ENCODE data around the gene TMEM59.

DNA sequence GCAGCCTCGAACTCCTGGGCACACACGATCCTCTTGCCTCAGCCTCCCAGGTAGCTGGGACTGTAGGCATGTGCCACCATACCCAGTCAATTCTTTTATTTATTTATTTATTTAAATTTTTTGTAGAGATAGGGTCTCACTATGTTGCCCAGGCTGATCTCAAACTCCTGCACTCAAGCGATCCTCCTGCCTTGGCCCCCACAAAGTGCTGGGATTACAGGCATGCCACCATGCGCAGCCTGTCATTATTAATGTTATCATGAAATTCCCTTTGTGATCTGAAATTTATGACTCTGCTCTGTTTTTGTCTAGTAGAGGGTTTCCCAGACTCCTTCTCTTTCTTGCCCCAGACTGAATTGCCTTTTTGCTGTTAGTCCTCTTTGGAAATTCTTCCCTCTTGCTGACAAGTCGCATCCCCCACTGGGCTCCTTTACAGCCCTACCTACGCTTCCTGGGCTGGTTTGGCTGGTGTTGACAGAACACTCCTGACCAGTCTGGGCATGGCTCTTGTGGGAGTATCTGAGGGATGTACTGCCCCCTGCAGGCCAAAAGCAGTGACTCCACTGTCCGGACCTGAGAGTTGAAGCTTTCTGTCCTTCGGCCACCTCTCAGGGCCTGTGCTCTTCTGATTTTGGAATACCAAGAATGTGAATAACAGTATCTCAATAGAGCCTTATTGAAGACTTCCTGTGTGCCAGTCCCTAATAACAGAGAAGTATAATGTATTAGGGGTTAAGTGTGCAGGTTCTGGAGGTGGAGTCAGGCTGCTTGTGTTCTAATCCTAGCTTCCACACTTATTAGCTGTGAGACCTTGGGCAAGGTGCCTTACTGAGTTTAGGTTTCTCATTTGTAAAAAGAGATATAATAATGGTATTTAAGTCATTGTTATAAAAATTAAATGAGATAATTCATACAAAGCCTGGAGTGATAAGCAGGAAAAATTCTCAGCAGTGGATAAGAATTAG lies 28.6 kb upstream of the TMEM59 start:
- TF ChIP-seq, protein P1, sequence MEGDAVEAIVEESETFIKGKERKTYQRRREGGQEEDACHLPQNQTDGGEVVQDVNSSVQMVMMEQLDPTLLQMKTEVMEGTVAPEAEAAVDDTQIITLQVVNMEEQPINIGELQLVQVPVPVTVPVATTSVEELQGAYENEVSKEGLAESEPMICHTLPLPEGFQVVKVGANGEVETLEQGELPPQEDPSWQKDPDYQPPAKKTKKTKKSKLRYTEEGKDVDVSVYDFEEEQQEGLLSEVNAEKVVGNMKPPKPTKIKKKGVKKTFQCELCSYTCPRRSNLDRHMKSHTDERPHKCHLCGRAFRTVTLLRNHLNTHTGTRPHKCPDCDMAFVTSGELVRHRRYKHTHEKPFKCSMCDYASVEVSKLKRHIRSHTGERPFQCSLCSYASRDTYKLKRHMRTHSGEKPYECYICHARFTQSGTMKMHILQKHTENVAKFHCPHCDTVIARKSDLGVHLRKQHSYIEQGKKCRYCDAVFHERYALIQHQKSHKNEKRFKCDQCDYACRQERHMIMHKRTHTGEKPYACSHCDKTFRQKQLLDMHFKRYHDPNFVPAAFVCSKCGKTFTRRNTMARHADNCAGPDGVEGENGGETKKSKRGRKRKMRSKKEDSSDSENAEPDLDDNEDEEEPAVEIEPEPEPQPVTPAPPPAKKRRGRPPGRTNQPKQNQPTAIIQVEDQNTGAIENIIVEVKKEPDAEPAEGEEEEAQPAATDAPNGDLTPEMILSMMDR (IDR thresholded peaks at IDR 0.05 in 8 of 11, conservative IDR thresholded peaks at IDR 0.05 in 3 of 11): peak in 10 of 11 experiments; percentile 13 to 80 (median 60)
- TF ChIP-seq POLR2A (IDR thresholded peaks at IDR 0.05): no peak
- no peak for TF ChIP-seq POLR2AphosphoS5 (IDR thresholded peaks at IDR 0.05)

All from spleen (tissue), 7 donors.